Activated CD4-positive, alpha-beta T cell treated with anti-CD3 and anti-CD28 coated beads, Interleukin-2, amount 50 U/mL, for 16 hours (primary cell): Measurements from ENCODE around the gene KRTAP5-8.
"Not testable (repeated sequence)": the region's sequence is repeated elsewhere in the genome, so short reads cannot be mapped to it uniquely, and the experiment has no call there.

Experiments used
- DNase-seq: peaks from one replicate; pipeline ENCODE4 v3.0.0-alpha.2; 2020

KRTAP5-8 gene

GRCh38 chr11:71544525-71545214, 6.8 kb downstream of the KRTAP5-8 start:
- no peak for DNase-seq

- DNase-seq: no peak
Observed at GRCh38 chr11:71545405-71545966, 7.7 kb downstream of the KRTAP5-8 start.

DNA sequence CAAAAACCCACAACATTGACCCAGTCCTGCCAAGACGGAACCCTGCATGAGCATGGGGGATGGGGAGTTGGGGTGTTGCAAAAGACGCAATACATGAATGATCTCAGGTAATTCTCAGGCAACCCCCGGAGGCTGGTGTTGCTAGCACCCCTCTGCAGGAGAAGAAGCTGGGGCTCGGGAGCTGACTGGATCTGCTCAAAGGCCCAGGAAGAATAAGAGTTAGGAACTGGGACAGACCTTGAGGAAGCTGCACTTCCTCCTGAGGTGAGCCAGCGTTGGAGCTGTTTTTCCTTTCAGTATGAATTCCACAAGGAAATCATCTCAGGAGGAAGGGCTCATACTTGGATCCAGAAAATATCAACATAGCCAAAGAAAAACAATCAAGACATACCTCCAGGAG, 10.3 kb downstream of the KRTAP5-8 start, which contains the start of gene KRTAP5-9:
Gene KRTAP5-9, plus strand, starts transcription at position 301 of the 400 bp plus-strand sequence. CDS start 238 bp downstream, outside the sequence.
- no peak for DNase-seq

- no peak for DNase-seq
Observed at GRCh38 chr11:71548716-71549151, 10.9 kb downstream of the KRTAP5-8 start.

GRCh38 chr11:71551711-71552110, 13.9 kb downstream of the KRTAP5-8 start:
- no peak for DNase-seq

DNA sequence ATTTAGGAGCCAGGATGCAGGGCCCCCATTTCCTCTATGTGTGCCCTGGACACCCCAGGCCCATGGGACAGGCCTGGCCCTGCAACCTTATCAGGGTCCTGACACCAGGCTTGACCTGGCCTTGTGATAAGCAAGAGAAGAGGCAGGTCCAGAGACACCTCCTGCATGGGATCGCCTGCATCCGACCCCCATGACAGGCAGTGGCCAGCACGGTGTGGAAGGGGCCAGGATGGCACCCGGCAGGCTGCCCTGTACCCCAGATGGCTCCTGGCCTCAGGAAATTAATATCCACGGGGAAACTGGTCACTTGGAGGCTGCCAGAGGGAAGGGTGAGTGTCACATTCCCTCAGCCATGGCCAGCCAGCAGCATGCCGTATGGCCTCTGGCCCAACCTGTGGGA, 17.2 kb downstream of the KRTAP5-8 start:
- DNase-seq: no peak

GRCh38 chr11:71555508-71555907, 17.7 kb downstream of the KRTAP5-8 start:
- no peak for DNase-seq

- DNase-seq: no peak
Observed at GRCh38 chr11:71556018-71556417, 18.2 kb downstream of the KRTAP5-8 start.

GRCh38 chr11:71557257-71557656, 19.4 kb downstream of the KRTAP5-8 start:
- no peak for DNase-seq

- DNase-seq: no peak
Observed at GRCh38 chr11:71558996-71559395, 21.2 kb downstream of the KRTAP5-8 start.

DNA sequence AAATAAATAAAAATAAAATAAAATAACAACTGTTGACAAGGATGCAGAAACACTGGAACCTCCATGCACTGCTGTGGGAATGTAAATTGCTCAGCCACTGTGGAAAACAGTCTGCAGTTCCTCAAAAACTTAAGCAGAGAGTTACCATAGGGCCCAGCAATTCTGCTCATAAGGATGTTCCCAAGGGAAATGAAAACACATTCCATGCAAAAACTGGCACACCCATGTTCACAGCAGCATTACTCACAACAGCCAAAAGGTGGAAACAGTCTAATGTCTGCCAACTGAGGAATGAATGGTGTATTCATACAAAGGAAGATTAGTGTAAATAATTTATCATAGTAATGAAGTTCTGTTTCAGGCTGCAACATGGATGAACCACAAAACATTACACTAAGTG, 24.3 kb downstream of the KRTAP5-8 start:
- no peak for DNase-seq

DNA sequence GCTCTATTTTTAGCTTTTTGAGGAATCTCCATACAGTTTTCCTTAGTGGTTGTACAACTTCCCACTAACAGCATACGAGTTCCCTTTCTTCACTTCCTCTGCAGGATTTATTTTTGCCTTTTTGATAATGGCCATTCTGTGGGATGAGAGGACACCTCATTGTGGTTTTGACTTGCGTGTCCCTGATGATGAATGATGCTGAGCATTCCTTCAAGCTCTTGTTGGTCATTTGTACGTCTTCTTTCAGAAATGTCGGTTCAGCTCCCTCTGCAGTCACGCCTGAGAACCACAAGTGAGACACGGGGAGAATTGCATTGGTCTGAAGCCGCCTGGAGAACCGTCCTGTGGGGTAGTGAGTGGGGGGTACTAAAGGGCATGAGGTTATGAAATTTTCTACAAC, 25.6 kb downstream of the KRTAP5-8 start:
- DNase-seq: peak; percentile 15

DNA sequence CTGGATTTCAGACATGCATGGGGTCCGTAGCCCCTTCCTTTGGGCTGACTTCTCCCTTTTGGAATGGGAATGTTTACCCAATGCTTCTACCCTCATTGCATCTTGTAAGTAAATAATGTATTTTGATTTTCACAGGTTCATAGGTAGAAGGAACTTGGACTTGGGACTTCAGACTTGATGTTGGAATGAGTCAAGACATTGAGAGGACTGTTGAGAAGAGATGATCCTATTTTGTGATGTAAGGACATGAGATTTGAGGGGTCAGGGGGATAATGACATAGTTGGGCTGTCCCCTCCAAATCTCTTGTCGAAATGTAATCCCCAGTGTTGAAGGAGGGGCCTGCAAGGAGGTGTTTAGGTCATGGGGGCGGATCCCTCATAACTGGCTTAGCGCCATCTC, 26.6 kb downstream of the KRTAP5-8 start:
- DNase-seq: no peak

DNA sequence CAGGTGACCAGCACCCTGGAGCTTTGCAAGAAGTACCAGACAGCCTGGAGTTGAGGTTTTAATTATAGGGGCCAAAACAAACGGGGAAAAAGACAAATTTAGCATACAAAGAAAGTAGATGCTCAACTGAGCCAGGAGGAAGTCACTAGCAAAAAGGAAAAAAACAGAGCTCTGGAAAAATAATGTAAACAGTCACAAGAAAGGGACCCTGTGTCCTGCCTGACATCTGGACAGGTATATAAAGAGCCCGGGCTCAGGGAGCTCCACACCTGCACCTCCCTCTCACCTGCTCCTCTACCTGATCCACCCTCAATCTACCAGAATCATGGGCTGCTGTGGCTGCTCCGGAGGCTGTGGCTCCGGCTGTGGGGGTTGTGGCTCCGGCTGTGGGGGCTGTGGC, 27.4 kb downstream of the KRTAP5-8 start, which contains the start of gene KRTAP5-10:
Gene KRTAP5-10, plus strand, starts transcription at position 301 of the 400 bp plus-strand sequence. Its CDS starts 25 bp downstream, at position 326.
- no peak for DNase-seq

GRCh38 chr11:71566081-71566620, 28.3 kb downstream of the KRTAP5-8 start:
- no peak for DNase-seq

- DNase-seq: not testable (repeated sequence)
Observed at GRCh38 chr11:71566626-71567599, 29.1 kb downstream of the KRTAP5-8 start.

DNA sequence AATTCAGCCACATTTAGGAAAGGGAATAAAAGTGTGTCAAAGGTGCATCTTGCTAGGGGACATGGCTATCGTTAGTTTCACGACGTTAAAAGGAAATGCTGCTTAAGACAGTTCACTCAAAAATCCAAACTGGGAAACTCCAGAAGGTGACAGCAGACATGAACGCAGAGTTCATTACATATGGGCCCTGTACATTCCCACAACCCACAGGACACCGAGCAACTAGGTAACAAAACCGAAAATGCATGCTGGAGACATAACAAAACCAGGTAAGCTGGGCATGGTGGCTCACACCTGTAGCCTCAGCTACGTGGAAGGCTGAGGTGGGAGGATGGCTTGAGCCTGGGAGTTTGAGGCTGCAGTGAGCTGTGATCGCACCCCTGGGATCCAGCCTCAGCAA, 29.8 kb downstream of the KRTAP5-8 start:
- not testable (repeated sequence) for DNase-seq

- DNase-seq: no peak
Observed at GRCh38 chr11:71568704-71569349, 31.0 kb downstream of the KRTAP5-8 start.

DNA sequence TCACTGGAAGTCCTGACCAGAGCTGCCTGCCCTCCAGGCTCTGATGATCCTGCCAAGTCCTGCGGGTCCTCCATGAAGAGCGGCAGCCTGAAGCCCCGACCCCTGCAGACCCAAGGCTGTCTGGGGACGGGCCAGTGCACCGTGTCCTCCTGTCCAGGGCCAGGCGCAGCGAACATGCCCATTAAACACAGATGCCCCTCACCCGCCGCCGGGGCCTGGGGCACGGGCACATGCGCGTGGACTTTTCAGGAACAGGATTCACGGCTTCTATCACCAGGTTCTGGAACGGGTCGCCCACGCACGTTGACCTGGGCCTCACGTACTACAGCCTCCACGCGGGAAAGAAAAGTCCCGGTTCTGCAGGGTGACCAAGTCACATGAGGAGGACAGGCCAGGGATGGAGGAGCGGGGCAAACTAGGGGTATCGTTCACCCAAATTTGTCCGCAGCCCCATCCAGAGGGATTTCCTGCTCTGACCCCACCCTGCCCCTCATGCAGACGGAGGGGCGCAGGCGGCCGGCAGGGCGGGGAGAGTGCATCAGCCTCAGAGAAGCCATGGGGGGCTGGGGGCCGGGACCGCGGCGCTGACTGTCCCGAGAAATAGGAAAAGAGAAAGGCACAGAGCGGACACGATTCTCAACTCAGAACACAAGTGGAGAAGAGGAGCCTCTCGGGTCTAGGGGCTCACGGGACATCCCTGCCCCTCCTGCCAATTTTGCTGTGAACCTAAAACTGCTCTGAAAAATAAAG, 33.5 kb downstream of the KRTAP5-8 start:
- DNase-seq: not testable (repeated sequence)

DNA sequence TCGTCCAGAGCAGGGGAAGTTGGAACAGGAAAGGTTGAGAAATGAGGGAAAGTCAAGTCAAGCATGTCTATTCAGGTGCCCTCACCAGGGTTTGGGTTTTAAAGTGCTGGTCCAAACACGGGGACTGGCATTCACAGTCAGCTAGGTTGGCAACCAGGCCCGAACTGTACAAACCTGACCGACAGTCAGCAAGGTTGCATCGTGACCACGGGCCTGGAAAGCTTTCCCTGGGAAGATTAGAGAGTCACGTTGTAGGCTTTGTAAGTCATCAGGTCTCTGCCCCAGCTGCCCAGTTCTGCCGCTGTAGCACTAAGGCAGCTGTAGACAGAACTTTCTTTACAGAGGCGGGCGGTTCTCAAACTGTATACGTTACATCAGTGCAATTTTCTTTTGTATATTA, 35.0 kb downstream of the KRTAP5-8 start:
- DNase-seq: no peak

DNA sequence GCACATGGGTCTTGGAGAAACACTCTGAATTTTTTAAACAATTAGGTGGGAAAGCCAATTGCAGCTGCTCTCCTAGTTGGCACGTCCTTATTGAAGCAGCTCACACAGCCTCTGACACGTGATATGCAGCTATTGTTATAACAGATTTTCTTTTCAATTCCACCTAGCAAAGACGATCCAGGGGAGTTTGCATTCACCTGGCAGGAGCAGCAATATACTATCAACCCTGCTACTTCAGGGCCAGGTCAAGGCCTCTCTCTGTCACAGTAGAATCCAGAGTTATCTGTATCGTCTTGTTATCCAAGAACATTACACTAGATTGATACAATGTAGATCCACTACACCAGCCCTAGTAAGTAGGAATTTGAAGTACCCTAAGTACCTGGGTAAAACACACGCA, 36.6 kb downstream of the KRTAP5-8 start:
- DNase-seq: no peak
